ENCODE measurements around the gene CD81.

CD81 gene

DNA sequence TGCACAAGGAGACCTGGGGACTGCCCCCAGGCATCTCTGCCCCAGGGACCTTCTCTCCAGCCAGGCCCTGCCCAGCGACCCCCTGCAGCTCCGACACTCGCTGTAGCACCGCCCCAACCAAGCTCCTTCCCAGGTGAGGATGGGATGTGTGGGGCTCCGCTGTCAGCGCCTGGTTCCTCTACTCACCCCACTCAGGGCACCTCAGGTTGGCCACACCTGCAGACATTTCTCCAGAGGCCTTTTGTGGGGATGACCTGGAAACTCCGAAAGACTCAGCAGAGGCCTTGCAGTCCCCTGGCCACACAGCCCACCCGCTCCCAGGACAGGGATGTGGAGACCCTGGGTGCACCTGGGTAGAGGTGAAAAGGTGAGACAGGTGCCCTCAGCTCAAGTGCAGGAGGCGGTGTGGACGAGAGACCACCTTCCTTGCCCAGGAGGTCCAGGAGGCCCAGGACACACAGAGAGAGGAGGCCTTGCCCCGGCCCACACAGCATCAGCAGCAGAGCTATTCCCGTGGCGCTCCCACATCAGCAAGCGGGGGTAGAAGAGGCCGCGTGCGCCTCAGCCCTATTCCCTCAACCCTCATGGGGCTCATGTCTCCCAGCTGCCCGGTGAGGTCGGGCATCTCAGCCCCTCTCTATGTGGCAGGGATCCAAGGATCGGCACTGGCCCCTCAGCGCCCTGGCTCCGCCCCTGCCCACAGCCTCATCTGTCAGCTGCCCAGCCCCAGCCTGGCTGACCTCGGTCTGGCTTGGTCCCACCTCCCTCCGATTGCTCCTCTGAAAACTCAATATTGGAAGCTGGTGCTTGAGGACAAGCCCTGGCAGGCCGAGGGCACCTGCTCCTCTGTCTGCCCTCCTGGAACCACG, 46.3 kb downstream of the CD81 start:
- DNase-seq, result no peak

DNA sequence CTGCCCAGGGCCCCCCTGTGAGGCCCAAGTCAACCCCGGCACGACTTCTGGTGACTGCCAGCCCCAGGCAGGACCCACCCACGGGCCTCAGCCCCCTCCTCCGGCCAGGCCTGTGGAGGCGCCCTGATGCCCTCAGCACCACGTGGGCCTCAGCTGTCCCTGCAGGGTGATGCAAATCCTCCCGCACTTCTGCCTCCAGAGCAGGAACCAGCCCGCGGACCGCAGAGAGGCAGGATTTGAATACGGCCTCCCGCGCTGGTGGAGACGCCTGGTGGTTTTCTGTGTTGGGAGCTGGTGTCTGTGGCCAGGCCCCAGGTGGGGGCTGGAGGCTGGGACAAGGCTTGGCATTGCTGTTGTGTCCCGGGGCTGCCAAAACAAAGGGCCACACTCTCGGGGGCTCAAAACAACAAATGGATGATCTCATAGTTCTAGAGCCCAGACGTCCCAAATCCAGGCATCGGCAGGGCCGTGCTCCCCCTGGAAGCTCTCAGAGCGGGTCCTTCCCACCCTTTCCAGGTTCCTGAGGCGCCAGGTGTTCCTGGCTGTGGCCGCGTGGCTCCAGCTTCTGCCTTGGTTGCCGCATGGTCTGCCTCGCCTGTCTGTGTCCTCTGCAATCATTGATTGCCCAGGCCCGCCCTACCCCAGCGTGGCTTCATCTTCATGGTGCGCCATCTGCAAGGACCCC, 47.8 kb downstream of the CD81 start:
- DNase-seq, result peak; percentile 48 to 67 (median 57)

DNA sequence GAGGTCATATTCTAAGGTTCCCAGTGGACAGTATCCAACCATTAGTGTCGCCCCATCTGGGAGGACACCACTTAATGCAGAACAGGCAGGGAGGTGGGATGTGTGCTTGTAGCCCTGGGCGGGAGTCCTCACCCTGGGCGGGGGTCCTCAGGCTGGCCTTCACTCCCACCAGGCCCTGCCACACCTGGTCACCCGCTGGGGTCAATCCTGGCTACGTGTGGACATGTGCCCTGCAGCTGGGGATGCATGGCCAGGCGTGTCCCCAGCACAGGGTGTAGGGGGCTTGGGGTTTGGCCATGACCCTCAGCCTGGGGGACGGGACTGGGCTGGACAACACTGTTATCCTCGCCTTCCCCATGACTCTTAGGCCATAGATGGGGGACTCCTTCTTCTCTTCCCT, 48.4 kb downstream of the CD81 start:
- DNase-seq, result no peak

GRCh38 chr11:2426221-2426620, 49.1 kb downstream of the CD81 start:
- no peak for DNase-seq

GRCh38 chr11:2426826-2427521, 49.9 kb downstream of the CD81 start:
- DNase-seq, result no peak

GRCh38 chr11:2427721-2428321, 50.7 kb downstream of the CD81 start:
- DNase-seq, result no peak

- peak; percentile 82 to 91 (median 91) for DNase-seq
These were observed 51.2 kb downstream of the CD81 start for GRCh38 chr11:2428322-2428795.

GRCh38 chr11:2431395-2431794, 54.3 kb downstream of the CD81 start:
- no peak for DNase-seq

GRCh38 chr11:2432171-2432621, 55.1 kb downstream of the CD81 start:
- no peak for DNase-seq

DNA sequence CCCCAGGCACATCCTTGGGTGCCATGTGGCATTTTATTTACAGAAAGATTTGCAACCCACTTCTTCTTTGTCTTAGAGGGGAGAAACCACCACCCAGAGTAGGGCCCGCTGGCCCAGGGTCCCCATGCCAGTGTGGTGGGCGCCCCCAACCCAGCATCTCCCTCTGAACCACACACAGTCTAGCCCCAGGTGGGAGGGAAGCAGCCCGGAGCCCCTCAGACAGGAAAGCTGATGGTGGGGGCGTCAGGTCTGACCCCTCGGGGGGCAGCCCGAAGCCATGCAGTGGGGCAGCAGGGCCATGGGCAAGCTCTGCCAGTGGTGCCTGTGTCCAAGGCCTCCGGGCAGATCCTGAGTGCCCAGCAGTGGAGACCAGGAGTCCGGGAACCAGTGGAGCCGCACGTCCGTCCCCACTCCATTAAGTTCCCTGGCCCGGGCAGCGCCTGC, 55.5 kb downstream of the CD81 start:
- DNase-seq, result no peak

DNA sequence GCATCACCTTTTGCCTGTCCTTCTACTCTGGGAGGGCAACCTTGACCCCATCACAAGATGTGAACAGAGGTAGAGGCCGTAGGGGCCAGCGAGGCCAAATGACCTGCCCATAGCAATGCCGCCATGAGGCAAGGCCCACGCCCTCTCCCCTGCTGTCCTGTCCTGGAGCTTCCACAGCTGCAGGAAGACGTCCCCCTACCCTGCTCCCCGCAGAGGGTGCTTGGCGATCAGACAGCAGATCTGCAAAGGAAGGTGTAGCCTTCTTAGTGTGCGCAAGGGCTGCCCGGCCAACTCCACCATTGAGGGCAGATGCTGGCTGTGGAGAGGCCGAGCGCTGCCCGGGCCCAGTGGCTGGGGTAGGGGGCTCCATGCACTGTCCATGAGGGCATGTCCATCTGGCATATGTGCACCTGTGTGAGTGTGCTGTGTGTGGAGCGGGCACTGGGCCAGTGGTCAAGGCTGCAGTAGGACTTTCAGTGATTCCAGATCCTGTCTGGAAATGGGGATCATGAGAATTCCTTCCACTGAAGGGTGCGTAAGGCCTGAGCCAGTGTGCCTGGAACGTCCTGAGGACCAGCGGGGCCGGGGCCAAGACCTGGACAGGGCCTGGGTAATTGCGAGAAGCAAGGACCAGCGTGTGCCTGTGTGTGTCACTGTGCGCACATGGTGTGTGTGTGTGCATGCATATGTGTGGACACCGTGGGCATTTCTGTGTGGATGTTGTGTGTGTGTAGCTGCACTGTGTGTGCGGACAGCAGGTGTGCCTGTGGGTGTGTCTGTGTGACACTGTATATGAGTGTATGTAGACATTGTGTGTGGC, 56.2 kb downstream of the CD81 start:
- DNase-seq, result no peak

DNA sequence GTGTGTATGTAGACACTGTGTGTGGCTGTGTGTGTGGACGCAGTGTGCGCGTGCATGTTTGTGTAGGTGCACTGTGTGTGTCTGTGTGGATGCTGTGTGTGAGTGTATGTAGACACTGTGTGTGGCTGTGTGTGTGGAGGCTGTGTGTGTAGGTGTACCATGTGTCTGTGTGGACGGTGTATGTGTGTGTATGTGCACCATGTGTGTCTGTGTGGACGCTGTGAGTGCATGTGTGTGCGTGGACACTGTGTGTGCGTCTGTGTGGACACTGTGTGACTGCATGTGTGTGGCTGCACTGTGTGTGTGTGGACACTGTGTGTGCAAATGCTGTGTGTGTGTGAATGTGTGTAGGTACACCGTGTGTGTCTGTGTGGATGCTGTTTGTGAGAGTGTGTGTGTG, 56.9 kb downstream of the CD81 start:
- DNase-seq, result no peak

DNA sequence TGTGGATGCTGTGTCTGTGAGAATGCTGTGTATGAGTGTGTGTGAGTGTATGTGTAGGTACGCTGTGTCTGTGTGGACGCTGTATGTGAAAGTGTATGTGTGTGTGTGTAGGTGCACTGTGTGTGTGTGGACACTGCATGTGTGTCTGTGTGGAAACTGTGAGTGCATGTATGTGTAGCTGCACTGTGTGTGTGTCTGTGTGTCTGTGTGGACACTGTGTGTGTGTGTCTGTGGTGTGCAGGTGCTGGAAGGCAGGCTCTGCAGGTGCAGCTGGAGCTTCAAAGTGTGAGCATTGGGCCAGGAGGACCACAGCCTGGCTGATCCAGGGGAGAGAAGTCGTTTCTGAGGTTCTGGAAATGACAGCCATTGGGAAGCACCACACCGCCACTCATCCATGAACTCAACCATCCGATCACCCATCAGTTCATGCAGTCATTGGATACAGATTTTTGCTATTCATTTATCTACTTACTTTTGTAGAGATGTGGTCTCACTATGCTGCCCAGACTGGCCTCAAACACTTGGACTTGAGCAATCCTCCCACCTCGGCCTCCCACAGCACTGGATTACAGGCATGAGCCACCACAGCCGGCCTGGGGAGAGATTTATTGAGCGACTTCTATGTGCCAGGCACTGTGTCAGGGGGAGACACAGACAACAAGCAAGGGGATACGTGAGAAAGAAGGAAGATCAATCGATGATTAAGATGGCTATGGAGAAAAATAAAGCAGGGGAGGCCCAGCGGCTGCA, 57.6 kb downstream of the CD81 start:
- no peak for DNase-seq

GRCh38 chr11:2435288-2436012, 58.3 kb downstream of the CD81 start:
- no peak for DNase-seq

DNA sequence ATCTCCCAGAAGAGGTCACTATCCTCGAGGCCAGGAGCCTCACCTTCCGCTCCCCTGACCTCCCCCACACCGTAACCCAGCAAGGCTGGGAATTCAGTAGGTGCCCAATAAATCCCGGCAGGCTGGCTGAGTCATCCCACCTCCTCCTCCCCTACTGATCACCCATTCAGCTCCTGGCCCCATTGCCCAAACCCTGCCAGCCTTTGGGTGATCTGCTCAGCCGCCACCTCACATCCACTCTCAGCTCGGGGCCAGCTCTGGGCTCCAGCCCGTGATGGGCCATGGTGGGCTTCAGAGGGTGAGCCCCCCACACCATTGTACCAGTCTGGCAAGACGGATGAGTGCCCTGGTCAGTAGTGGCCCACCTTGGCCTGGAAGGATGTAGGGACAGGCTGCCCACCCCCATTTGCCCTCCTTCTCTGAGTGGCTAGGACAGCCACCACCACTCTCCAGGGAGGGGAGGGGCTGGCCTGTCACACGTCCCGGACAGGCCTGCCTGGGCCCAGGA, 59.0 kb downstream of the CD81 start:
- DNase-seq, result no peak

GRCh38 chr11:2436521-2437031, 59.5 kb downstream of the CD81 start:
- DNase-seq, result no peak

- no peak for DNase-seq
These were observed 60.4 kb downstream of the CD81 start for GRCh38 chr11:2437516-2437915.

- no peak for DNase-seq
These were observed 62.7 kb downstream of the CD81 start for GRCh38 chr11:2439820-2440219.

- peak; percentile 49 to 55 (median 51) for DNase-seq
These were observed 63.5 kb downstream of the CD81 start for GRCh38 chr11:2440646-2441045.

DNA sequence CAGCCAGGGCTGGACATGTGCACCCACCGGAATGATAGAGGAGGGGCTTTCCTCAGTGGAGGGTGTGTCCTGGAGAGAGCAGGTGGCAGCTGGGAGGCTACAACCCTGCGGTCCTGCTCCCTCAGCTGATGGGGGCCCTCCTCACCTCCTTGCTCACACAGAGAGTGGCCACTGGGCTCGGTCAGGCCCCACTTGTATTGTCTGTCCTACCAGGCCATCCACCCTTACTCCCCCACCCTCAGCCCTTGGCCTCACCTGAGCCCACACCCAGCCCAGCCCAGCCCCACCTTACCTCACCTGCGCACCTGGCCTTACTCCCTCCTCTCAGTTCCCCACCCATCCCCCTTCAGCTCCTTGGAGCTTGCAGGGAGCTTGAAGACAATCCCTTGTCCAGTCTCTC, 64.1 kb downstream of the CD81 start:
- DNase-seq, result no peak

Measured in suppressor macrophage treated with lipopolysaccharide for 1 hour (primary cell).